HK-2 (cell line): Measurements from ENCODE around the gene NRXN2.

Experiments used
- DNase-seq: peaks from one replicate; pipeline ENCODE4 v3.0.0-alpha.2; 2018; ENCODE audit not compliant: unreplicated experiment

The NRXN2 gene

GRCh38 chr11:64629796-64630562 is 93.0 kb downstream of the NRXN2 start:
- DNase-seq: no peak

GRCh38 chr11:64629103-64629502 is 93.9 kb downstream of the NRXN2 start:
- DNase-seq: no peak

- no peak for DNase-seq
Observed at GRCh38 chr11:64628596-64628995, 94.4 kb downstream of the NRXN2 start.

- no peak for DNase-seq
Observed at GRCh38 chr11:64627371-64627770, 95.6 kb downstream of the NRXN2 start.

- no peak for DNase-seq
Observed at GRCh38 chr11:64626637-64627036, 96.4 kb downstream of the NRXN2 start.

GRCh38 chr11:64624883-64625481 is 98.0 kb downstream of the NRXN2 start:
- DNase-seq: no peak

- no peak for DNase-seq
Observed at GRCh38 chr11:64622681-64623080, 100.3 kb downstream of the NRXN2 start.

- no peak for DNase-seq
Observed at GRCh38 chr11:64621283-64622019, 101.5 kb downstream of the NRXN2 start.

GRCh38 chr11:64620381-64620971 is 102.5 kb downstream of the NRXN2 start:
- DNase-seq: no peak

- DNase-seq: no peak
Observed at GRCh38 chr11:64619811-64620380, 103.1 kb downstream of the NRXN2 start.

GRCh38 chr11:64619196-64619595 is 103.8 kb downstream of the NRXN2 start:
- DNase-seq: no peak

- no peak for DNase-seq
Observed at GRCh38 chr11:64616817-64617216, 106.2 kb downstream of the NRXN2 start.

GRCh38 chr11:64614917-64615316 is 108.1 kb downstream of the NRXN2 start:
- no peak for DNase-seq

GRCh38 chr11:64613648-64614047 is 109.3 kb downstream of the NRXN2 start:
- no peak for DNase-seq

- DNase-seq: no peak
Observed at GRCh38 chr11:64611869-64612646, 110.9 kb downstream of the NRXN2 start.

- DNase-seq: no peak
Observed at GRCh38 chr11:64611176-64611575, 111.8 kb downstream of the NRXN2 start.

GRCh38 chr11:64610596-64610995 is 112.4 kb downstream of the NRXN2 start:
- no peak for DNase-seq

GRCh38 chr11:64609436-64610047 is 113.5 kb downstream of the NRXN2 start:
- no peak for DNase-seq

GRCh38 chr11:64608636-64609035 is 114.4 kb downstream of the NRXN2 start:
- DNase-seq: no peak

GRCh38 chr11:64608046-64608445 is 115.0 kb downstream of the NRXN2 start:
- DNase-seq: no peak
